Immature natural killer cell (primary cell): ENCODE measurements around the gene SPAG17. TPM values are rescaled to one million over a fixed set of nuclear protein-coding genes. Genes with fewer than 3 reads are reported as not detected.

ENCODE experiments used
- DNase-seq, 3 donors: peaks; one replicate each; pipeline ENCODE4 v3.0.0; 2022; ENCODE audit warnings: mixed read lengths in 1 of 3
- H3K27ac Mint-ChIP-seq, 6 donors: one replicate each; pipeline ENCODE4 v1.8.0; 2020; ENCODE audit warnings: mixed read lengths in 6 of 6, mild to moderate bottlenecking in 5 of 6, inconsistent platforms in 4 of 6, moderate library complexity in 3 of 6
- H3K27me3 Mint-ChIP-seq, 3 donors: one replicate each; pipeline ENCODE4 v1.8.0; 2020 to 2021; ENCODE audit warnings: low read depth in 3 of 3, mild to moderate bottlenecking in 3 of 3, mixed read lengths in 3 of 3, moderate library complexity in 3 of 3, inconsistent platforms in 1 of 3
- H3K36me3 Mint-ChIP-seq, 3 donors: one replicate each; pipeline ENCODE4 v1.8.0; 2020; ENCODE audit warnings: mixed read lengths in 3 of 3, inconsistent platforms in 2 of 3, mild to moderate bottlenecking in 2 of 3
- H3K4me1 Mint-ChIP-seq, 2 donors: one replicate each; pipeline ENCODE4 v1.8.0; 2020; ENCODE audit warnings: inconsistent platforms in 2 of 2, mild to moderate bottlenecking in 2 of 2, mixed read lengths in 2 of 2, moderate library complexity in 1 of 2
- H3K4me3 Mint-ChIP-seq, 5 donors: one replicate each; pipeline ENCODE4 v1.8.0; 2020; ENCODE audit warnings: mild to moderate bottlenecking in 5 of 5, mixed read lengths in 5 of 5, inconsistent platforms in 3 of 5, moderate library complexity in 3 of 5
- H3K9me3 Mint-ChIP-seq, 6 donors: one replicate each; pipeline ENCODE4 v1.8.0; 2020; ENCODE audit warnings: mild to moderate bottlenecking in 6 of 6, mixed read lengths in 6 of 6, inconsistent platforms in 4 of 6, moderate library complexity in 3 of 6
- polyA plus RNA-seq, 3 donors: library from polyadenylated mRNA; unstranded; fragments of 300-500 nt; fragmentation: Illumina TruSeq; gene quantifications; one replicate each; pipeline ENCODE4 v1.2.3, GENCODE V29; 2021

SPAG17 gene
- polyA plus RNA-seq, 3 donors from 2014 or later: not detected

- Mint-ChIP-seq H3K27me3 (peaks cover 0 to 2% (median 0%) of the 10 kb centered on the region in 3 donors), H3K4me3 (no peak overlapping the region), H3K9me3 (peaks cover 0 to 6% (median 0%) of the 10 kb centered on the region in 6 donors), H3K36me3 (no peaks in the 10 kb centered on the region), H3K27ac (no peak overlapping the region), H3K4me1 (no peaks in the 10 kb centered on the region)
- DNase-seq: no peak
Observed at GRCh38 chr1:118013336-118013735, 171.7 kb downstream of the SPAG17 start.

DNA sequence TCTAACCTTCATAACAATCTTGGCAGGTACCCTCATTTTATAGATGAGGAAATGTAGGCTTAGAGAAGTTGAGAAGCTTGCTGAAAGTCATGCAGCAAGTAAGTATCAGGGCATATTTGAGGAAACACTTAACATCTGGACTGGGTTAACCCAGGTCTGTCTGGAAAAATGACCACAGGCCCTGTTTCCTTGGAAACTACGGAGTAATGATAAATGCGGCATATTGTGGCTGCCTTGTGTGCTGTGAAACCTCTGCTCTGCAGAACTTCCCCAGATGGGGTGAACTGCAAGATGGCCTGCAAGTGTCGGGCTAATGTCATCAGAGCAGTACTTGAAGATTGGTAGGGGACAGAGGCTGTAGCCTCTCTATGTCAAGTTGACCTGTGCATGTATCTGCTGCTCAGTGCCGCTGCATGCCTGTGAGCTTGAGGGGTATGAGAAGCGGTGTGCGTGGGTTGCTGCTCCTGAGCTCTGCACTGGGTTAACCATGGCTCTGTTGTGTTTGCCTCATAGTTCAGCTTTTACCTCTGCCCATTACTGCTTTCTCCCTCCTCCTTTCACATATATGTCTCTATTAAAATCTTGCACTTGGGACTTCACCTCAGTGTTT, 172.4 kb downstream of the SPAG17 start:
- Mint-ChIP-seq H3K4me1 (no peaks in the 10 kb centered on the region), H3K9me3 (peaks cover 0 to 6% (median 0%) of the 10 kb centered on the region in 6 donors), H3K36me3 (no peaks in the 10 kb centered on the region), H3K4me3 (no peak overlapping the region), H3K27me3 (no peaks in the 10 kb centered on the region), H3K27ac (no peak overlapping the region)
- DNase-seq: no peak

DNA sequence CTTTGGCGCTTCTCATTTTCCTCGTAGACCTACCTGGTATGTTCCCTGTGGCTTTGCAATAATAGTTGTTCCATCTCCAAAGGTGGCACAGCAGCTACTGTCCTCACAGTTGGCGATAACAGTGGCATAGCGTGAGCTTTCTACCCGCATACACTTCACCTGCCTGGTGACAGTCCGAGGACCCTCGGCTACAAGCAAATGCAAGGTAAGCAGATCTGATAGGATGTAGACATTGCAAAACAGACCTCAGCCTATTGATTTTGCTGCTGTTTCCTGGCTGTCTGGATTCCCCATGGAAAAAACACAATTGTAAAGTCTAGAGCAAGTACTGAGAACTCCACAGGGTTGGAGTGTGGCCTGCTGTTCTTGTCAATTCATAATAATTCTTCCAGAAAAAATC, 177.0 kb downstream of the SPAG17 start:
- Mint-ChIP-seq H3K9me3 (peaks cover 0 to 6% (median 3%) of the 10 kb centered on the region in 6 donors), H3K27ac (no peak overlapping the region), H3K27me3 (peaks cover 3 to 9% (median 3%) of the 10 kb centered on the region in 3 donors), H3K4me1 (no peaks in the 10 kb centered on the region), H3K36me3 (no peaks in the 10 kb centered on the region), H3K4me3 (no peak overlapping the region)
- DNase-seq: no peak

- H3K27ac Mint-ChIP-seq: no peak overlapping the region
- no peak overlapping the region for H3K4me3 Mint-ChIP-seq
- H3K27me3 Mint-ChIP-seq: peaks cover 3 to 9% (median 3%) of the 10 kb centered on the region in 3 donors
- H3K9me3 Mint-ChIP-seq: peaks cover 1 to 6% (median 3%) of the 10 kb centered on the region in 6 donors
- DNase-seq: no peak
- H3K4me1 Mint-ChIP-seq: no peaks in the 10 kb centered on the region
- H3K36me3 Mint-ChIP-seq: no peaks in the 10 kb centered on the region
Observed at GRCh38 chr1:118007391-118007790, 177.6 kb downstream of the SPAG17 start.

- no peak for DNase-seq
- H3K9me3 Mint-ChIP-seq: peaks cover 4 to 10% (median 6%) of the 10 kb centered on the region in 6 donors
- no peaks in the 10 kb centered on the region for H3K4me1 Mint-ChIP-seq
- no peak overlapping the region for H3K4me3 Mint-ChIP-seq
- H3K27me3 Mint-ChIP-seq: peaks cover 3 to 9% (median 7%) of the 10 kb centered on the region in 3 donors
- H3K27ac Mint-ChIP-seq: no peak overlapping the region
- H3K36me3 Mint-ChIP-seq: no peaks in the 10 kb centered on the region
Observed at GRCh38 chr1:118004312-118004711, 180.7 kb downstream of the SPAG17 start.

GRCh38 chr1:117985973-117986372, 199.1 kb downstream of the SPAG17 start:
- no peak for DNase-seq
- Mint-ChIP-seq H3K27me3 (peaks cover 0 to 11% (median 3%) of the 10 kb centered on the region in 3 donors), H3K27ac (no peak overlapping the region), H3K9me3 (peaks cover 0 to 5% (median 1%) of the 10 kb centered on the region in 6 donors), H3K4me1 (no peaks in the 10 kb centered on the region), H3K36me3 (no peaks in the 10 kb centered on the region), H3K4me3 (no peak overlapping the region)

DNA sequence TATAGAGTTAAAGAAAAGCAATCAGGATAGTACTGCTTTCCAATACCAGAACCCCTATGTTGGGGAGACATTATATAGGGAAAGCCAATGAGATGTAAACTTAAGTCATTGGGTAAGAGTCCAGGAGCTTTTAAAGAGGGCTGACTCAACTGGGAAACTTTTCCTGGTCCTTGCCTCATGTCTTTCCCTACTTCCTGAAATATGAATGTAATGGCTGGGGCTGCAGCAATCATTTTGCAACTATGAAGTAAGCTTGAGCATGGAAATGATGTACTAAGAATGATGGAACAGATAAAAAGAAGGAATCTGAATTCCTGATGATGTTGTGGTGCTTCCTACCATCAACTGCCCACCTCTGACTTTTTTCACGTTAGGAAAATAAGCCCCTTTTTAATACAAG, 199.8 kb downstream of the SPAG17 start:
- no peak overlapping the region for H3K4me3 Mint-ChIP-seq
- H3K27ac Mint-ChIP-seq: no peak overlapping the region
- H3K4me1 Mint-ChIP-seq: no peaks in the 10 kb centered on the region
- H3K36me3 Mint-ChIP-seq: no peaks in the 10 kb centered on the region
- peaks cover 0 to 5% (median 1%) of the 10 kb centered on the region in 6 donors for H3K9me3 Mint-ChIP-seq
- peaks cover 0 to 11% (median 3%) of the 10 kb centered on the region in 3 donors for H3K27me3 Mint-ChIP-seq
- no peak for DNase-seq

DNA sequence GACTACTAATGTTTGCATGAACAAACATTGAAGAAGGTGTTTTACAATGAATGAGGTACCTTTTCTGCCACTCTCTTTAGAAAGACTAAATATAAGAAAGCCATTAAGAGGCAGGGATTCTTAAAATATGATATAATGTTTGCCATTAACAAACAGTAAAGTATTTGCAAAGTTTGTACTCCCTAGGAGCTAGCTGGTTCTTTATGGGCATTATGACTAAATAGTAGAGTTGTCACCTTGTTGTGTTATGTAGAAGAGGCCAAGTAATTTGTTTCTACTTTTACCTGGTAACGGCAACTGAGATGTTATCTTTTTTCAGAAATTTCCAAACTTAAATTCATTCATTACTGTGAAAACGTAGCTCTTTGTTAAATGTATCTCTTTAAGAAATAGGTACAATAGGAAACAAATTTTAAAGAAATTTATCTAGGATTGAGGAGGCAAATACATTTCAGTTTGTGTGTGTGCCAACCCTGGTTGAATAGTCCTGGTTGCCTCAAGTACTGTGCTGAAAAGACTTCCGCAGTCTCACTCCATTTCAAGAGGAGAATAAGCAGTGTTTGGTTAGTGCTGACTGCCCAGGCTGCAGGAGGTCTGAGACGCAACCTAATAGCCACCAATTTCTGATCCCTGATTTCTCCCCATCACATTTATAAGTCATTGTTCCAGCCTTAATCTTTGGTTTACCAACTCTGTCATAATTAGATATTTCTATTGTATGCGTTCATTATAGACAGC, 203.4 kb downstream of the SPAG17 start:
- Mint-ChIP-seq H3K27ac (no peak overlapping the region), H3K36me3 (no peaks in the 10 kb centered on the region), H3K4me3 (no peak overlapping the region), H3K9me3 (peaks cover 0 to 5% (median 1%) of the 10 kb centered on the region in 6 donors), H3K27me3 (peaks cover 0 to 7% (median 3%) of the 10 kb centered on the region in 3 donors), H3K4me1 (no peaks in the 10 kb centered on the region)
- no peak for DNase-seq

DNA sequence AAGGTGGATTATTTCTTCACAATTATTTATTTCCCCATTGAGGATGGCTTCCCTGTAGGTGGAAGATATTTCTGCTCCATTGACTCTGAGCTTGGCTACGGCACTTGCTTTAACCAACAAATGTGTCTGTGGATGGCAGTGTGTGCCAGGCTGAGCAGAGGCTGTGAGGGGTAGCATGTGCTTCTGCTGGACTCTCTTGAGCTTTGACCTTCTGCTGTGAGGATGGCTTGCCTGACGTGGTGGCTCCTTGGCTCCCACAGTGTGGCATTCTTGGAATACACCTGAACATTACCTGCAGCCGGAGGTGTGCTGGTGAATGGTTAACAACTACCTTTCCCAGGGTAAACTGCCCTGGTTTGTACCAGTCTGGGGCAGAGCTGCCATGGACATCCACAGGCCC, 208.6 kb downstream of the SPAG17 start:
- H3K27me3 Mint-ChIP-seq: peaks cover 0 to 3% (median 2%) of the 10 kb centered on the region in 3 donors
- no peak overlapping the region for H3K4me3 Mint-ChIP-seq
- no peak for DNase-seq
- no peaks in the 10 kb centered on the region for H3K4me1 Mint-ChIP-seq
- H3K9me3 Mint-ChIP-seq: no peaks in the 10 kb centered on the region
- H3K36me3 Mint-ChIP-seq: no peaks in the 10 kb centered on the region
- H3K27ac Mint-ChIP-seq: no peak overlapping the region

GRCh38 chr1:117971777-117972176, 213.3 kb downstream of the SPAG17 start:
- H3K9me3 Mint-ChIP-seq: no peaks in the 10 kb centered on the region
- DNase-seq: no peak
- no peaks in the 10 kb centered on the region for H3K4me1 Mint-ChIP-seq
- no peak overlapping the region for H3K4me3 Mint-ChIP-seq
- H3K27me3 Mint-ChIP-seq: peaks cover 2 to 6% (median 3%) of the 10 kb centered on the region in 3 donors
- H3K36me3 Mint-ChIP-seq: no peaks in the 10 kb centered on the region
- H3K27ac Mint-ChIP-seq: no peak overlapping the region

GRCh38 chr1:117970252-117970651, 214.8 kb downstream of the SPAG17 start:
- H3K27ac Mint-ChIP-seq: no peak overlapping the region
- no peak overlapping the region for H3K4me3 Mint-ChIP-seq
- DNase-seq: no peak
- peaks cover 0 to 5% (median 0%) of the 10 kb centered on the region in 3 donors for H3K36me3 Mint-ChIP-seq
- H3K4me1 Mint-ChIP-seq: no peaks in the 10 kb centered on the region
- H3K27me3 Mint-ChIP-seq: peaks cover 2 to 6% (median 3%) of the 10 kb centered on the region in 3 donors
- no peaks in the 10 kb centered on the region for H3K9me3 Mint-ChIP-seq

DNA sequence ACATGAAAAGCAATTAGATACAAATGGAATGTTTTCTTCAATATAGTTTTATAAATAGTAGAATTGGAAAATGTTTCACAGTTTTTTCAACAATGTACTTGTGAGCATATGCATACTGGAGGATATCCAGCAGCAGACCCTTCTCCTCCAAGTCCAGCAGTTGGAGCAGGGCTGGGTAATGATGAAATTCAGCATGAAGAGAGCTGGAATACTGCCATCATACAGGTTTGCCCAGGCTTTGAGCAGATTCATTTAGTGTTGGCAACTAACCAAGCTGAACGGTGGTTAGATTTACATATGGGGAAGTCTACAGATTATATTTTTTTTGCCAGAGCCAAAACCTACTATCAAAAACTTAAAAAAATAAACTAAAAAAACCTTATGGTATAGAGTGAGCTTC, 217.1 kb downstream of the SPAG17 start:
- H3K27ac Mint-ChIP-seq: no peak overlapping the region
- H3K27me3 Mint-ChIP-seq: peaks cover 0 to 6% (median 2%) of the 10 kb centered on the region in 3 donors

DNA sequence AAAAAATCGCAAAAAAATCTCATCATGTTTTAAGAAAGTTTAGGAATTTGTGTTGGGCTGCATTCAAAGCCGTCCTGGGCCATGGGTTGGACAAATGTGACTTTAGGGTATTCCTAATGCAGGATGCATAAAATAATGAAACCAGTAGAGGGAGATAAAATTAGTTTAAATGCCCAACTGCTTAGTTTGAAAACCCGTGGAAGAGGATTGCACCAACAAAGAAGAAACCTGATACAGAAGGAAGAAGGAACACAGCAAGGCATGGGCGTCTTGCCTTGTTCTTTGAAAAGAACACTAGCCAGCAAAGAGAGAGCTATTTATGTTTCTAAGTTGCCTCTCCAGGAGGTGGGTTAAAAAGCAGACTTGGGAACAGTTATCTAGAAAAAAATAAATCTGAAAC, 217.6 kb downstream of the SPAG17 start:
- Mint-ChIP-seq H3K4me1 (no peaks in the 10 kb centered on the region), H3K27me3 (peaks cover 0 to 6% (median 2%) of the 10 kb centered on the region in 3 donors), H3K4me3 (no peak overlapping the region), H3K36me3 (peaks cover 0 to 15% (median 2%) of the 10 kb centered on the region in 3 donors), H3K27ac (no peak overlapping the region), H3K9me3 (no peaks in the 10 kb centered on the region)
- no peak for DNase-seq

More for the DNA sequence above, 217.1 kb downstream of the SPAG17 start:
- no peak for DNase-seq
- H3K4me1 Mint-ChIP-seq: no peaks in the 10 kb centered on the region
- H3K36me3 Mint-ChIP-seq: peaks cover 0 to 15% (median 0%) of the 10 kb centered on the region in 3 donors
- H3K9me3 Mint-ChIP-seq: no peaks in the 10 kb centered on the region
- H3K4me3 Mint-ChIP-seq: no peak overlapping the region

- H3K9me3 Mint-ChIP-seq: no peaks in the 10 kb centered on the region
- no peak for DNase-seq
- peaks cover 0 to 2% (median 0%) of the 10 kb centered on the region in 3 donors for H3K27me3 Mint-ChIP-seq
- no peak overlapping the region for H3K27ac Mint-ChIP-seq
- no peaks in the 10 kb centered on the region for H3K4me1 Mint-ChIP-seq
- H3K36me3 Mint-ChIP-seq: peaks cover 5 to 20% (median 13%) of the 10 kb centered on the region in 3 donors
- H3K4me3 Mint-ChIP-seq: no peak overlapping the region
Observed at GRCh38 chr1:117964290-117965038, 220.6 kb downstream of the SPAG17 start.
